GM21381 (cell line): ENCODE data around the gene PRKCA.

Source experiments
- ATAC-seq: cut with Tn5 transposase; IDR thresholded peaks from one replicate; pipeline ENCODE4 v1.9.1; 2021; ENCODE audit warnings: mild to moderate bottlenecking, moderate library complexity; ENCODE audit not compliant: unreplicated experiment

Gene PRKCA

GRCh38 chr17:66498580-66498979 is 196.2 kb downstream of the PRKCA start:
- ATAC-seq: no peak

GRCh38 chr17:66506641-66507040 is 204.2 kb downstream of the PRKCA start:
- no peak for ATAC-seq

DNA sequence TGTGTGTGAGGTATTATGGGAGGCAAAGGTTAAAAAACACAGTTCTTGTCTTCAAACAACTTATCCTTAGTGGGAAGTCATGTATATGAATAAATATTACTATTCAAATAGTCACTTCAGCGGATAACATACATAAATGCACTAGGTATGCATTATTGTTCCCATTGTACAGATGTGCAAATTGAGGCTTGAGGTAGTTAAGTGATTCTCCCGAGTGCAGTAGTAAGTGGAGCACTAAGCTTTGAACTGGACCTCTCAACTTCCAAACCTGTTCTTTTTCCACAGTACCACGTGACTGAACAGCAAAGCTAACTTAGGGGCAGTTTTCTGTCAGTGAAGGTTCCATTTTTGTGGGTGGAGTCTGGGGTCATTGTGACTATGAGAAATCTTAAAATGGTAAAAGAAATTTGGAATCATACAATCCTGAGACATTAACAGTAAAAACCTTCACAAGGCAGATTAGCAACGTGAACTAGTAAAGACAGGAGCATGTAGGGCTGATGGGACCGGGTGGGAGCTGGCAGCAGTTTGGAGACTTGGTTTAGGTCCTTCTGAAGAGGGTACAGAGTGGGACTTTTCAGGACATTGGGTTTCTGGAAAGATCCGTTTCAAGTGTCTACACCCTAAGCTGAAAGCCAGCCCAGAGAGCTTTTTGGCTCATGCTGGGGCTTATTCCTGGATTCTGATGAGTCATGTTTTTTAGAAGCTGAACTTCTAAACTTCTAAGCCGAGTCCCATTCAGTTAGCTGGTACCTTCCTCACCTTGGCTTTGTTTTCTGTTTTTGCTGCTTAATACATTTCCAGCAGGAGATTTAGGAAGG is 204.9 kb downstream of the PRKCA start:
- ATAC-seq: no peak

GRCh38 chr17:66507982-66508760 is 205.8 kb downstream of the PRKCA start:
- ATAC-seq: no peak

- ATAC-seq: no peak
Observed at GRCh38 chr17:66508896-66509844, 206.8 kb downstream of the PRKCA start.

GRCh38 chr17:66509926-66510325 is 207.5 kb downstream of the PRKCA start:
- no peak for ATAC-seq

DNA sequence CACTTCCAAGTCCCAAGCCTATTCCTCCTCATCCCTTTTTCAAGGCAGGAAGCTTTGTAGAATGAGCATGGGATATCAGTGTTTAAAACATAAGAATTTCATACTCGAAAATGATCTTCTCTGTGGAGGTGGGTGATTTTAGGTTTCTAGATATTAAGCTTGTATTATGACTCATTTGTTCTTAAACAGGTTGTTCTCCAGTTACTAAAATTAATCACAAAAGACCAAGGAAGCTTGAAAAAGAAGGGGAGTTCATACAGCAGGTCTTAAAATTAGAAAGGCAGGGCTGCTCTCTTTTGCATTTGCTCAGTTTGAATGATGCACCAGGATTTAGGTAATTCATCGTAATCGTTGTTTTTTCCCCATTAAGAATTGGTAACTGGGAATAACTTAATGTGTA is 208.7 kb downstream of the PRKCA start:
- ATAC-seq: no peak

DNA sequence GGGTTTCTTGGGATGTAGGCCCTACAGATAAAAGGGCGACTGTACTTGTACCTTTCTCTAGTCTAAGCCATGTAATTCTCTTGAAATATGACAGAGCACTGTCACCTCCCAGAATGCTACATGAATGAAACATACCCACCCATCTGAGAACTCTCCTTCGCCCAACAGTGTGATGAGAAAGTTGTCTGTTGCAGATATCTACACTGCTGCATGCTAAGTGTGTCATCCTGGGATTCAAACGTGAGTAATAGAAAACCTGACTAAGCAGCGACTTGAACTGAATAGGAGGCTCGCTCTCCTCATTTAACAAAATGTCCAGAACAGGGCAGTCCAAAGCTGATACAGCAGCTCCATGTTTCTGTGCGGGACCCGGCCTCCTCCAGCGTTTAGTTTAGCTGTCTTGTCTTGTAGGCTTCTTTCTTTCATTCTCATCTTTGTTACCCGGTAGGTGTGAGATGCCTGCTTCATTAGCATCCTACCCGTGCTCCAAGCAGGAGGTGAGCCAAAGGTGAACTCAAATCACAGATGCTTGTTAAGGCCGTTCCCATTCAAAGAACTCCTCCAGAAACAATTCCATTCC is 211.9 kb downstream of the PRKCA start:
- no peak for ATAC-seq

DNA sequence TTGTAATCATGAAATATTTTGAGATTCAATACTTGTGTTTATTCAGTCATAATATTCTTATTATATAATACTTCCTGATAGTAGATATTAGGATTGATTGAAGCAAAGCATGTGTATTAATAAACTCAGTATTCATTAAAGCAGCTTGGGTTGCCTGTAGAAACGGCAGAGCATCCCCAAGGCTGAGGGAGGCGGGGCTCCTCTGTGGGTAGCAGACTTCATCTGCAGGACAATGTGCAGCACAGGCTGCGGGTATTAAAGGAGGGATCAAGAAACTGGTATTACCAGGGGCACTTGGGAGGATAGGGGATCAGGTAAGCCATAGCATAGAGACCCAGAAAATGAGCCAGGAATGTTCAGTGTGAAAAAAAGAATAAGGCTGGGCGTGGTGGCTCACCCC is 213.6 kb downstream of the PRKCA start:
- no peak for ATAC-seq

GRCh38 chr17:66517336-66518009 is 215.1 kb downstream of the PRKCA start:
- ATAC-seq: no peak

- no peak for ATAC-seq
Observed at GRCh38 chr17:66518108-66518507, 215.7 kb downstream of the PRKCA start.

GRCh38 chr17:66518677-66519076 is 216.3 kb downstream of the PRKCA start:
- no peak for ATAC-seq

DNA sequence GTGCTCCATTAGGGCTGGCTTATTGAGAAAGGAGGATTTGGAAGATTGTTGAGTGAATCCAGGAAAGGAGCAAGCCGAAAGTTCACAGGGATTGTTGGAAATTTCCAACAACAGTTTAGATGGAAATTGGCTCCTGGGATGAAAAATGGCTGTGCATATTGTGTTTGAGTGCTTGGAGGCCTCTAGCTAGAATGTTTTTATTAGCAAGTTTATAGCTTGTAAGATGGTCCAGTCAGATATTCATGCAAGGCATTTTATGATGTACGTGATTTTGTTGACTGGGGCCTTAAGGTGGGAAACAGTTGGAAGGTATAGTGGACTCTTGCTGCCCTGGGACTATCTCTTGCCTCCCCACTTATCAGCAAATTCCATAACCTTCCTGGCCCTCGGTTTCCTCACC is 216.7 kb downstream of the PRKCA start:
- ATAC-seq: no peak

- ATAC-seq: no peak
Observed at GRCh38 chr17:66520999-66521398, 218.6 kb downstream of the PRKCA start.

- no peak for ATAC-seq
Observed at GRCh38 chr17:66522591-66523272, 220.3 kb downstream of the PRKCA start.

GRCh38 chr17:66523378-66524200 is 221.2 kb downstream of the PRKCA start:
- ATAC-seq: no peak

GRCh38 chr17:66524877-66525276 is 222.5 kb downstream of the PRKCA start:
- ATAC-seq: no peak

DNA sequence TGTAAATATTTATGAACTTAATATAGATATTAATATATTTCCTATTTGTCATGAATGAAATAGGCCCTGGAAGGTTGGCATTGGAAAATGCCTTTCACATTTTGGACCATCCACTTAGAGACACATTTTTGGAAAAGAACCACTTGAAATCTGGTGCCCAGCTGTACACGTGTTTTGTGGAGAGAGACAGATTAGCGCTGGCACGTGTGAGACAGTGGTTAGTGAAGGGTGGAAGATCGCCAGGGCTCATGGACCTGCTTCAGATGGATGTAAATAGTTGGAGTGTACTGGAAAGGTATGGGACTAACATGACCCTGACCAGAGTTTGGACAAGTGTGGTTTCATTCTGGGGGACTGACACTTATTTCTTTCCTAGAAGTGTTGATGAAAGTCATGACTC is 222.9 kb downstream of the PRKCA start:
- ATAC-seq: no peak

- no peak for ATAC-seq
Observed at GRCh38 chr17:66526827-66527226, 224.4 kb downstream of the PRKCA start.
